Natural killer cell (primary cell): Measurements from ENCODE around the gene ALAS1. TPM values are rescaled to one million over a fixed set of nuclear protein-coding genes. Genes with fewer than 3 reads are reported as not detected.
"Not testable (repeated sequence)": the region's sequence is repeated elsewhere in the genome, so short reads cannot be mapped to it uniquely, and the experiment has no call there.

ENCODE experiments used
- ATAC-seq, 3 donors: fragments of 150-1000 bp in 2 of 3; fragments of 200-7000 bp in 1 of 3; cut with Tn5 transposase; 1 replicate in 1 of 3; 2 replicates in 2 of 3; pipeline ENCODE4 v1.10.0; 2021; ENCODE audit warnings: mild to moderate bottlenecking in 2 of 3, moderate library complexity in 2 of 3
- DNase-seq, 2 donors: peaks; one replicate each; pipeline versions ENCODE4 v3.0.0 to v3.0.0-alpha.2; 2013 to 2021; ENCODE audit warnings: mixed read lengths in 1 of 2
- H3K27ac ChIP-seq: one replicate; pipeline ENCODE4 v1.5.1; 2013; ENCODE audit warnings: mild to moderate bottlenecking, low read length
- H3K27me3 ChIP-seq: one replicate; pipeline ENCODE4 v1.6.1; 2013; ENCODE audit warnings: low read length; ENCODE audit not compliant: control insufficient read depth, insufficient read depth
- H3K36me3 ChIP-seq: one replicate; pipeline ENCODE4 v1.6.1; 2013; ENCODE audit warnings: low read length; ENCODE audit not compliant: control insufficient read depth, insufficient read depth
- H3K4me1 ChIP-seq: one replicate; pipeline ENCODE4 v1.6.1; 2013; ENCODE audit warnings: low read length; ENCODE audit not compliant: control insufficient read depth, insufficient read depth
- H3K4me3 ChIP-seq: one replicate; pipeline ENCODE4 v1.5.1; 2013; ENCODE audit warnings: low read length
- H3K9me3 ChIP-seq: one replicate; pipeline ENCODE4 v1.6.1; 2013; ENCODE audit warnings: low read length; ENCODE audit not compliant: control insufficient read depth, insufficient read depth
- H3K27ac Mint-ChIP-seq, 2 donors: one replicate each; pipeline ENCODE4 v1.8.0; 2022; ENCODE audit warnings: mild to moderate bottlenecking in 2 of 2, mixed read lengths in 2 of 2, moderate library complexity in 1 of 2
- H3K27me3 Mint-ChIP-seq, 2 donors: one replicate each; pipeline ENCODE4 v1.8.0; 2022; ENCODE audit warnings: low read depth in 2 of 2, mixed read lengths in 2 of 2
- H3K36me3 Mint-ChIP-seq: one replicate; pipeline ENCODE4 v1.8.0; 2022; ENCODE audit warnings: mixed read lengths
- H3K4me1 Mint-ChIP-seq, 2 donors: one replicate each; pipeline ENCODE4 v1.8.0; 2022; ENCODE audit warnings: mixed read lengths in 2 of 2
- H3K4me3 Mint-ChIP-seq: one replicate; pipeline ENCODE4 v1.8.0; 2022; ENCODE audit warnings: mild to moderate bottlenecking, moderate library complexity, mixed read lengths
- H3K9me3 Mint-ChIP-seq, 2 donors: one replicate each; pipeline ENCODE4 v1.8.0; 2022; ENCODE audit warnings: mixed read lengths in 2 of 2
- CTCF ChIP-seq: fragments of 200-600 bp; IDR thresholded peaks from one replicate; pipeline ENCODE4 v1.8.0; 2022; ENCODE audit warnings: antibody characterized with exemption
- WGBS: methylation state at CpG from one replicate; pipeline ENCODE4 v1.1.7; 2013; ENCODE audit warnings: missing lambda C conversion rate; ENCODE audit not compliant: insufficient coverage; 5-methylcytosine and 5-hydroxymethylcytosine counted together
- intact Hi-C: fragments of 100-400 bp; cut with micrococcal nuclease; formaldehyde crosslinking; loops from one replicate; pipeline ENCODE4 v1.14.2; 2022
- total RNA-seq, 4 donors: library from RNA; stranded (reverse); fragments of 120-200 nt in 1 of 4; gene quantifications; one replicate each; pipeline versions ENCODE4 v1.2.3 to v1.2.4, GENCODE V29; 2013 to 2022

ALAS1 gene
- total RNA-seq, 3 donors from 2014 or later (not counting 1 experiment from before 2014, with no cell fraction given), result 17.0 to 34.5 (median 33.4) TPM

GRCh38 chr3:52150357-52150756 is 47.6 kb upstream of the ALAS1 start:
- intact Hi-C loops, result no loop called here
- Histone ChIP-seq H3K9me3 (no peaks in the 10 kb centered on the region), H3K36me3 (no peaks in the 10 kb centered on the region), H3K27me3 (no peaks in the 10 kb centered on the region), H3K4me3 (no peak overlapping the region), H3K4me1 (peaks cover 15% of the 10 kb centered on the region), H3K27ac (no peak overlapping the region)
- Mint-ChIP-seq H3K36me3 (no peaks in the 10 kb centered on the region), H3K27me3 (no peaks in the 10 kb centered on the region), H3K9me3 (no peaks in the 10 kb centered on the region), H3K4me3 (no peak overlapping the region), H3K27ac (no peak overlapping the region), H3K4me1 (peaks cover 10 to 14% of the 10 kb centered on the region in 2 donors)
- WGBS, result 98% methylated on average over 3 of the region's 3 CpGs
- no peak for ATAC-seq
- no peak for TF ChIP-seq CTCF
- DNase-seq, result no peak

- Histone ChIP-seq H3K27ac (no peak overlapping the region), H3K27me3 (no peaks in the 10 kb centered on the region), H3K4me1 (peaks cover 16% of the 10 kb centered on the region), H3K4me3 (no peak overlapping the region), H3K9me3 (no peaks in the 10 kb centered on the region), H3K36me3 (no peaks in the 10 kb centered on the region)
- Mint-ChIP-seq H3K4me3 (no peak overlapping the region), H3K27me3 (no peaks in the 10 kb centered on the region), H3K27ac (no peak overlapping the region), H3K36me3 (no peaks in the 10 kb centered on the region), H3K9me3 (no peaks in the 10 kb centered on the region), H3K4me1 (peaks cover 10 to 14% of the 10 kb centered on the region in 2 donors)
- 77% methylated on average over 3 of the region's 4 CpGs for WGBS
- ATAC-seq, result no peak
- TF ChIP-seq CTCF, result no peak
- DNase-seq, result no peak
- intact Hi-C loops, result no loop called here
These were observed 47.1 kb upstream of the ALAS1 start for GRCh38 chr3:52150860-52151259.

GRCh38 chr3:52151991-52152390 is 46.0 kb upstream of the ALAS1 start:
- peaks cover 10 to 14% of the 10 kb centered on the region in 2 donors for H3K4me1 Mint-ChIP-seq
- H3K36me3 ChIP-seq, H3K9me3 Mint-ChIP-seq, H3K27ac ChIP-seq, H3K27me3 Mint-ChIP-seq, H3K27me3 ChIP-seq, H3K4me3 ChIP-seq, H3K27ac Mint-ChIP-seq, H3K36me3 Mint-ChIP-seq, intact Hi-C loops, H3K4me3 Mint-ChIP-seq, H3K9me3 ChIP-seq, DNase-seq, ATAC-seq: not testable (repeated sequence)
- peaks cover 16% of the 10 kb centered on the region for H3K4me1 ChIP-seq
- 98% methylated on average over 4 of the region's 4 CpGs for WGBS

GRCh38 chr3:52153389-52154096 is 44.4 kb upstream of the ALAS1 start:
- Mint-ChIP-seq H3K4me1 (peaks cover 10 to 14% of the 10 kb centered on the region in 2 donors), H3K27me3 (no peaks in the 10 kb centered on the region), H3K27ac (peak overlapping the region; percentile 87 to 96), H3K4me3 (peak overlapping the region; percentile 95), H3K9me3 (no peaks in the 10 kb centered on the region), H3K36me3 (no peaks in the 10 kb centered on the region)
- intact Hi-C loops, result loop anchor here (1.0 to 2.0 kb wide), 3 partner anchors 45 to 211 kb away; partner anchors contain the start of genes ALAS1 and PARP3
- WGBS, result 37% methylated on average over 18 of the region's 18 CpGs
- Histone ChIP-seq H3K27me3 (no peaks in the 10 kb centered on the region), H3K27ac (peak overlapping the region; percentile 52), H3K9me3 (no peaks in the 10 kb centered on the region), H3K4me1 (peaks cover 16% of the 10 kb centered on the region), H3K36me3 (no peaks in the 10 kb centered on the region), H3K4me3 (peak overlapping the region; percentile 88)
- DNase-seq (no peak), ATAC-seq (no peak)
- TF ChIP-seq CTCF, result no peak
